COLO668 (cell line): Measurements from ENCODE around the gene OR52R1.
"Not testable (repeated sequence)": the region's sequence is repeated elsewhere in the genome, so short reads cannot be mapped to it uniquely, and the experiment has no call there.

Source experiments
- DNase-seq: peaks from one replicate; lab custom pipeline; 2025; ENCODE audit not compliant: unreplicated experiment; lab: John Stamatoyannopoulos, UW

Gene OR52R1

GRCh38 chr11:4804280-4804679 is at the start of gene OR52R1:
TSS of gene OR52R1 (minus strand) at chr11:4804380. CDS start at chr11:4804380, 0 bp downstream.
- no peak for DNase-seq

GRCh38 chr11:4851033-4851432 is 46.9 kb upstream of the OR52R1 start:
- DNase-seq: no peak

- DNase-seq: no peak
Observed at GRCh38 chr11:4848908-4849532, 44.8 kb upstream of the OR52R1 start, which contains the start of gene OR51S1. TSS of gene OR51S1 (minus strand) at chr11:4849208. CDS start at chr11:4849208, 0 bp downstream.

DNA sequence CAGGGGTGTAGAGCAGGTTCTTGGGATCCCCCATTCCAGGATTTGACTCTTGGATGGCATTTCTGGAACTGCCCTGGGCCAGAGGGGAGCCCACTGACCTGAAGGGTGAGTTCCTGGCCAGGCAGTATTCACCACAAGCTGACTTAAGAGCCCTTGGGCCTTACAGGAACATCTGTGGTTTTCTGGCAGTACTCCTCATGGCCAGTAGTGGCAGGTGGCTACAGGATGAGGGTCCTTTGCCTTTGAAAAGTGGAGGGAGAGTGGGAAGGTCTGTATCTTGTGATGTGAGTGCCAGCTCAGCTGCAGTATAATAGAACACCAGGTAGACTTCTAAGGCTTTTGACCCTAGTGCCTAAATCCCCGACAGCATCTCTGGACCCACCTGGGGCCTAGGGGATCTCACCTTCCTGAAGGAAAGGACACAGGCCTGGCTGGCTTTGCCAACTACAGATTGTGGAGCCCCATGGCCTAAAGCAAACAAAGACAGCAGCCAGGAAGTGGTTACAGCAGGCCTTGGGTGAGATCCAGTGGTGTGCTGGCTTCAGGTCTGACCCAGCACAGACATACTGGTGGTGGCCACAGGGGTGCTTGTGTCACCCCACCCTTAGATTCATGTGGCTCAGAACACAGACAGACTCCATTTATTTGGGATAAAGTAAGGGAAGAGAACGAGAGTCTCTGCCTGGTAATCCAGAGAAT is 35.8 kb upstream of the OR52R1 start:
- no peak for DNase-seq

DNA sequence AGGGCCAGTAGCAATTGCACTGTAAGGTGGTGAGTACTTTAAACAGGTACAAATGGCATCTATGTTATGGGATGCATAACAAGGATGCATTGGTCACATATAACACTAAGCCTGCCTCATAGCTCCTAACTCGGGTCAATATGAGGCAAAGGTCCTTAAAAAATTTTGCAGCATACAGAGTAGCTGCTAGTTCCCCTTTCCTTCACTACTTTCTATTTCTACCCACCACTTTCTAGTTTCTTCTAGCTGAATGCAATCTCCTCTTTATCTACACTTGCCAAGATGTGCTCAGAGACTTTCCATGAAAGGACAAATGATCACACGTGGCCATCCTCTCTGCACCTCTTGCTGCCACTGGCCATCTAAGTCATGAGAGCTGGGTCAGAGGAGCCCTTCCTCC is 26.7 kb upstream of the OR52R1 start:
- DNase-seq: no peak

GRCh38 chr11:4830346-4830745 is 26.2 kb upstream of the OR52R1 start:
- DNase-seq: peak; percentile 51

GRCh38 chr11:4826425-4826824 is 22.2 kb upstream of the OR52R1 start:
- no peak for DNase-seq

DNA sequence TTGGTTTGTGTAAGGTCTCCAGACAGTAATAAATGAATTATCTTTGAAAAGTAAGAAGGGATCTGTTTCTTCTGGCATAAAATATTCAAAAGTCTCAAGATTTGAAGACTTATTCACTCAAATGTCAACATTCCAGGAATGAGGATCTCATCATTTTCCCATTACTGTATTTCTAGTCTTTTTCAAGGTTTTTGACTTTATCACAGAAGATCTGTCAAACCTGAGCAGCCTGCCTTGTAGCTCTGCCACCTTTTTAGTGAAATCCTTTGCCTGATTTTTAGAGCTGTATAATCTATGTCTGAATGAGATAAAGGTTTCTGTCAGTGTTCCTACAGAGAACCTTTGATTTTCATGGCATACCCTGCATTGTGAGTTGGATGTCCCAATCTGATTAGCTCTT is 21.0 kb upstream of the OR52R1 start:
- no peak for DNase-seq

GRCh38 chr11:4821021-4821420 is 16.8 kb upstream of the OR52R1 start, which contains the start of gene OR51F2:
TSS of gene OR51F2 (plus strand) at chr11:4821321. CDS start at chr11:4821422, 101 bp downstream.
- DNase-seq: no peak

- DNase-seq: no peak
Observed at GRCh38 chr11:4809246-4809645, 5.1 kb upstream of the OR52R1 start.

GRCh38 chr11:4808476-4808875 is 4.3 kb upstream of the OR52R1 start:
- DNase-seq: no peak

DNA sequence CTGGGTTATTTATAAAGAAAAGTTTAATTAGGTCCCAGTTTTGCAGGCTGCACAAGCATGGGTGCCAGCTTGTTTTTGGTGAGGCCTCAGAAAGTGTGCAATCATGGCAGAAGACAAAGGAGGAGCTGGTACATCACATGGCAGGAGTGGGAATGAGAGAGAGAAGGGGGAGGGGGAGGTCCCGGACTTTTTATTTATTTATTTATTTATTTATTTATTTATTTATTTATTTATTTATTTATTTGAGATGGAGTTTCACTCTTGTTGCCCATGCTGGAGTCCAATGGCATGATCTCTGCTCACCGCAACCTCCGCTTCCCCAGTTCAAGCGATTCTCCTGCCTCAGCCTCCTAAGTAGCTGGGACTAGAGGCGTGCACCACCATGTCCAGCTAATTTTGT is 2.9 kb downstream of the OR52R1 start:
- DNase-seq: not testable (repeated sequence)

GRCh38 chr11:4798427-4799183 is 5.6 kb downstream of the OR52R1 start:
- DNase-seq: no peak

DNA sequence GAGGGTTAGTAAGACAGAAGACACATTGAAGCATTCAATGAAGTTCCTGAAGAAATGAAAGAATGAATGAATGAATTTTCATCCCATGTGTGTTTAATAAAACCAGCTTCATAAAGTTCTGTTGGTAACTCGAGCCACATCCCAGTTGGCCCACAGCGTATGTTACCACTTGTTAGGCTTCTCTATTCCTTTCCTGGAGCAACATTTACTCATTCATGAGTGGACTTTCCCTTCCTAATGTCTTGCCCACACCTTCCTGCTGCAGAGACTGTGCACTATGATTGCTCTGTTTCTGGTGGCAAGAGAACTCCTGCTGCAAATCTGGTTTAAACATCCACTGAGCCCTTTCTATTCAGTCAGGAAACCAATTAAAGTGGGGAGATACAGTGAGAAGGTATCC is 7.0 kb downstream of the OR52R1 start:
- DNase-seq: no peak

- no peak for DNase-seq
Observed at GRCh38 chr11:4782454-4782853, 21.7 kb downstream of the OR52R1 start.

GRCh38 chr11:4769838-4770237 is 34.3 kb downstream of the OR52R1 start, which contains the start of gene OR51F1:
TSS of gene OR51F1 (minus strand) at chr11:4769938. CDS start at chr11:4769938, 0 bp downstream.
- no peak for DNase-seq

GRCh38 chr11:4768094-4768493 is 36.1 kb downstream of the OR52R1 start:
- no peak for DNase-seq

DNA sequence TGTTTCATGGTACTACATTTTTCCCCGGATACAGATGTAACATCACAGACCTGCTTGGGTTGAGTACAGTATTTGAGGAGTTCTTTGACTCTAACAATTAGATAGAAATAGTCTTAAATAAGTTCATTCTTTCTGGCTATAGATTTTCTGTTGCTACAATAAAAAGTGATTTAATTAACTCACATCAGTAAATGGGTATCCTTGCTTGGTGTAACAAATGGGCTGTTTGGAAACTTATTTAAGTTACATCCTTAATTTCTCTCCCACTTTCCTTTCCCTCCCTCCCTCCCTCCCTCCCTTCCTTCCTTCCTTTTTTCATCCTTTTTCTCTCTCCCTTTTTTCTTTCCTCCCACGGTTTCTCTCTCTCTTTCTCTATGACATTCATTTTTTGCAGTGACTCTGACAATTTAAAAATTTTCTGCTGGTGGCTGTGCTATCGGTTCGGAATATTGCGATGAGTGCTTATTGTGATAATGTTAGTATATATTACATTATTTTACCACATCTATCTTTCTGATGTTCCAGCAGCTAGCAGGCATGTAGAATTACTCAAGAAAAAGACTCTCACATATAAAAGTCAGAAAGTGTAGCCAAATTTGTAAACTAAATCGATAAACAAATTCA is 37.6 kb downstream of the OR52R1 start:
- no peak for DNase-seq

- DNase-seq: no peak
Observed at GRCh38 chr11:4763096-4763495, 41.1 kb downstream of the OR52R1 start.
